Spleen (tissue), 11 donors: ENCODE results near the gene FBN3. TPM values are rescaled to one million over a fixed set of nuclear protein-coding genes. Genes with fewer than 3 reads are reported as not detected.

Experiments
- DNase-seq: peaks from one replicate; pipeline ENCODE4 v3.0.0-alpha.2; 2020
- H3K27ac ChIP-seq, 8 donors: fragments of 200-600 bp; sonication (generic) in 7 of 8; 1 replicate in 4 of 8; 2 replicates in 4 of 8; pipeline versions ENCODE4 v1.5.0 to v1.8.0; 2016 to 2021; ENCODE audit warnings: inconsistent platforms in 4 of 8, mild to moderate bottlenecking in 4 of 8, moderate library complexity in 1 of 8
- H3K27me3 ChIP-seq, 7 donors: fragments of 200-600 bp; sonication (generic) in 6 of 7; replicated peaks in 1 of 7; 1 replicate in 4 of 7; 2 replicates in 3 of 7; pipeline versions ENCODE4 v1.5.0 to v1.8.0; 2016 to 2021; ENCODE audit warnings: inconsistent platforms in 3 of 7, mild to moderate bottlenecking in 1 of 7
- H3K36me3 ChIP-seq, 6 donors: fragments of 200-600 bp; sonication (generic) in 5 of 6; 1 replicate in 4 of 6; 2 replicates in 2 of 6; pipeline versions ENCODE4 v1.5.0 to v1.8.0; 2016 to 2021; ENCODE audit warnings: inconsistent platforms in 2 of 6
- H3K4me1 ChIP-seq, 6 donors: fragments of 200-600 bp; sonication (generic) in 5 of 6; 1 replicate in 3 of 6; 2 replicates in 3 of 6; pipeline versions ENCODE4 v1.5.0 to v1.8.0; 2016 to 2021; ENCODE audit warnings: inconsistent platforms in 3 of 6
- H3K4me3 ChIP-seq, 8 donors: fragments of 200-600 bp; sonication (generic) in 7 of 8; 1 replicate in 4 of 8; 2 replicates in 4 of 8; pipeline versions ENCODE4 v1.5.0 to v1.8.0; 2016 to 2021; ENCODE audit warnings: inconsistent platforms in 4 of 8, mild to moderate bottlenecking in 4 of 8, moderate library complexity in 2 of 8
- H3K9me3 ChIP-seq, 8 donors: fragments of 200-600 bp; sonication (generic) in 7 of 8; 1 replicate in 4 of 8; 2 replicates in 4 of 8; pipeline versions ENCODE4 v1.5.0 to v1.8.0; 2016 to 2021; ENCODE audit warnings: inconsistent platforms in 4 of 8
- POLR2A ChIP-seq, 3 donors: fragments of 450-650 bp; IDR thresholded peaks; one replicate each; pipeline ENCODE4 v1.5.1; 2017; ENCODE audit warnings: antibody characterized with exemption in 3 of 3, mild to moderate bottlenecking in 1 of 3
- POLR2AphosphoS5 ChIP-seq, 3 donors: sonication (generic); formaldehyde crosslinking; IDR thresholded peaks; one replicate each; pipeline ENCODE4 v1.5.1; 2017; ENCODE audit warnings: antibody characterized with exemption in 3 of 3
- WGBS, 5 donors: extraction: QIAGEN DNeasy Blood & Tissue Kit in 3 of 5; methylation state at CpG; one replicate each; pipeline versions ENCODE4 v1.1.5 to v1.1.7; 2013 to 2018; 5-methylcytosine and 5-hydroxymethylcytosine counted together
- intact Hi-C: fragments of 100-400 bp; cut with DNase I; formaldehyde crosslinking; loops from one replicate; pipeline ENCODE4 v1.15.0; 2023; ENCODE audit warnings: low total_unique reads
- polyA plus RNA-seq, 3 donors: library from polyadenylated mRNA; stranded (reverse); fragments of 200-250 nt; gene quantifications; one replicate each; pipeline ENCODE4 v1.2.1, GENCODE V29; 2013
- total RNA-seq, 7 donors: library from RNA; depleted of rRNA in 3 of 7; stranded (reverse); fragments of >200 nt in 3 of 7; fragmentation: NEBNext Ultra II Directional in 4 of 7; extraction: Animal tissue kit (Norgen Biotek cat#: 25700) in 4 of 7; gene quantifications; one replicate each; pipeline versions ENCODE4 v1.1.0 to v1.2.1, GENCODE V29; 2016 to 2021
- TF ChIP-seq, protein P1 (sequence below), 11 experiments: fragments of 200-600 bp in 7 of 11; fragments of 450-650 bp in 4 of 11; sonication (generic) in 4 of 11; IDR thresholded peaks in 8 of 11; conservative IDR thresholded peaks in 3 of 11; 1 replicate in 7 of 11; 2 replicates in 4 of 11; pipeline versions ENCODE4 v1.4.0 to v1.8.0; 2016 to 2021; ENCODE audit warnings: antibody characterized with exemption in 11 of 11, inconsistent platforms in 4 of 11, mild to moderate bottlenecking in 1 of 11
- donor health status: healthy with polysubstance abuse.
- donor health status: DM: no; HTN: no; CAD: no; lungs with moderate emphysema.
- donor health status: DM: no; HTN: no; CAD: no.
- donor health status: Bipolar disorder and iron deficiency.
- donor health status: healthy.
- donor health status: DM: no; HTN: no; CAD: no.
- donor health status: DM: yes; HTN: yes; CAD: no.

The FBN3 gene
- total and polyA plus RNA-seq, 10 donors = 0.02 TPM; not detected in 9

DNA sequence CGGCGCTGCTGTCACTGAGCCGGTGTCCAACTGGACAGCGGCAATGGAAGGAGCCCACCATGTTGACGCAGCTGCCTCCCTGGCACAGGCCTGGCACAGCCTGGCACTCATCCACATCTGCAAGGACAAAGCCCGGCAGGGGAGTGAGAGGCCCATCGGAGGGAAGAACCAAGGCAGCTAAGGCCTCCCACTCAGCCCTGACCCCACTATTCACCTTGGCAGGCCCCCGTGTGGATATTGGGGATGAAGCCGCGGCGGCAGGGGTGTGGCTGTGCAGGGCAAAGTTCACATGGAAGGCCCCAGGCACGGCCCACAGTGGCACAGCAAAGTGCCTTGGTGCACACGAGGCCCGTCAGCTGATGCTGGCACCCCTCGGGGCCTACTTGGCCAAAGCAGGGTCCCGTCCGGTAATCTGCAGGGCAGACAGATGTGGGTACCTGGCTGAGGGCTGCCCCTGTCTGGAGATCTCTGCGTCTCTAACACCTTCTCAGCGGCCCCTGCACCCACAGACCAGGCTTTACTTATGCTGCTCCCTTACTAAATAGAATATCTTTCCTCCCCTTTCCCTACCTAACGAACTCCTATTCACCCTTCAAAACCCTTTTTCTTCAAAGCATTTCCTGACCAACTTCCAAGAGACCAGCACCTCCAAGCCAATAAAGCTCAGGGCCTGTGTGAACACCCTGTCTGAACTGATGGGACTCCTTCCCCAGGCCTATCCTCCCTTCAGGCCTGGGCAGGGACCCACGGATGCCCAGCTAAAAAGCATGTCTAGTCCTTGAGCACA, 7.5 kb downstream of the FBN3 start:
- intact Hi-C loops = no loop called here
- no peak overlapping the region for H3K4me3 ChIP-seq
- peaks cover 0 to 9% (median 0%) of the 10 kb centered on the region in 6 donors for H3K4me1 ChIP-seq
- H3K36me3 ChIP-seq = no peaks in the 10 kb centered on the region
- WGBS, 5 donors = 88 to 94% (median 91%) methylated on average over 13 to 21 of the region's 21 CpGs
- TF ChIP-seq, protein P1, sequence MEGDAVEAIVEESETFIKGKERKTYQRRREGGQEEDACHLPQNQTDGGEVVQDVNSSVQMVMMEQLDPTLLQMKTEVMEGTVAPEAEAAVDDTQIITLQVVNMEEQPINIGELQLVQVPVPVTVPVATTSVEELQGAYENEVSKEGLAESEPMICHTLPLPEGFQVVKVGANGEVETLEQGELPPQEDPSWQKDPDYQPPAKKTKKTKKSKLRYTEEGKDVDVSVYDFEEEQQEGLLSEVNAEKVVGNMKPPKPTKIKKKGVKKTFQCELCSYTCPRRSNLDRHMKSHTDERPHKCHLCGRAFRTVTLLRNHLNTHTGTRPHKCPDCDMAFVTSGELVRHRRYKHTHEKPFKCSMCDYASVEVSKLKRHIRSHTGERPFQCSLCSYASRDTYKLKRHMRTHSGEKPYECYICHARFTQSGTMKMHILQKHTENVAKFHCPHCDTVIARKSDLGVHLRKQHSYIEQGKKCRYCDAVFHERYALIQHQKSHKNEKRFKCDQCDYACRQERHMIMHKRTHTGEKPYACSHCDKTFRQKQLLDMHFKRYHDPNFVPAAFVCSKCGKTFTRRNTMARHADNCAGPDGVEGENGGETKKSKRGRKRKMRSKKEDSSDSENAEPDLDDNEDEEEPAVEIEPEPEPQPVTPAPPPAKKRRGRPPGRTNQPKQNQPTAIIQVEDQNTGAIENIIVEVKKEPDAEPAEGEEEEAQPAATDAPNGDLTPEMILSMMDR (IDR thresholded peaks at IDR 0.05 in 8 of 11, conservative IDR thresholded peaks at IDR 0.05 in 3 of 11) = no peak
- TF ChIP-seq POLR2A (IDR thresholded peaks at IDR 0.05) (no peak), POLR2AphosphoS5 (IDR thresholded peaks at IDR 0.05) (no peak)
- no peak overlapping the region for H3K27ac ChIP-seq
- H3K27me3 ChIP-seq = peaks cover 0 to 34% (median 1%) of the 10 kb centered on the region in 7 donors
- no peak for DNase-seq
- H3K9me3 ChIP-seq = no peaks in the 10 kb centered on the region

GRCh38 chr19:8138201-8138600, 11.2 kb downstream of the FBN3 start:
- Histone ChIP-seq H3K36me3 (no peaks in the 10 kb centered on the region), H3K9me3 (no peaks in the 10 kb centered on the region), H3K27me3 (peaks cover 0 to 6% (median 0%) of the 10 kb centered on the region in 7 donors), H3K4me1 (peaks cover 0 to 9% (median 0%) of the 10 kb centered on the region in 6 donors), H3K27ac (no peak overlapping the region), H3K4me3 (no peak overlapping the region)
- TF ChIP-seq, protein P1 (IDR thresholded peaks at IDR 0.05 in 8 of 11, conservative IDR thresholded peaks at IDR 0.05 in 3 of 11) = no peak
- TF ChIP-seq POLR2AphosphoS5 (IDR thresholded peaks at IDR 0.05) = no peak
- TF ChIP-seq POLR2A (IDR thresholded peaks at IDR 0.05) = no peak
- no peak for DNase-seq
- intact Hi-C loops = no loop called here
- 82 to 94% (median 91%) methylated on average over 11 to 17 of the region's 17 CpGs for WGBS, 5 donors

DNA sequence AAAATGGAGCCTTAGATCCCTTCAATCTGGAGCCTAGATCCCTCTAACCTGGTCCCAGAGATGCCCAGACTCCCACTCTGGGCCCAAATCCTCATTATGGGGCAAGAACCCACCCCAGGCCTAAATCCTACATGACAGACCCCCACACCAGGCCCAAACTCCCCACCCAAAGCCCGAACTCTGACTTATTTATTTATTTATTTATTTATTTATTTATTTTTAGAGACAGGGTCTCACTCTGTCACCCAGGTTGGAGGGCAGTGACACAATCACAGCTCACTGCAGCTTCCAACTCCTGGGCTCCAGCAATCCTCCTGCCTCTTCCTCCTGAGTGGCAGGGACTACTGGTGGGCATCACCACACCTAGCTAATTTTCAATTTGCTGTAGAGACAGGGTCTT, 12.0 kb downstream of the FBN3 start:
- WGBS, 5 donors = 78 to 95% (median 90%) methylated on average over 1 of the region's 1 CpG

More for the DNA sequence above, 12.0 kb downstream of the FBN3 start:
- no peak for TF ChIP-seq POLR2AphosphoS5 (IDR thresholded peaks at IDR 0.05)
- TF ChIP-seq, protein P1 (IDR thresholded peaks at IDR 0.05 in 8 of 11, conservative IDR thresholded peaks at IDR 0.05 in 3 of 11) = no peak
- TF ChIP-seq POLR2A (IDR thresholded peaks at IDR 0.05) = no peak
- DNase-seq = no peak
- peaks cover 0 to 9% (median 0%) of the 10 kb centered on the region in 6 donors for H3K4me1 ChIP-seq
- H3K9me3 ChIP-seq = no peaks in the 10 kb centered on the region
- no peaks in the 10 kb centered on the region for H3K36me3 ChIP-seq
- no peak overlapping the region for H3K27ac ChIP-seq
- H3K27me3 ChIP-seq = peaks cover 0 to 11% (median 0%) of the 10 kb centered on the region in 7 donors
- H3K4me3 ChIP-seq = no peak overlapping the region
- intact Hi-C loops = no loop called here
